Measurements from ENCODE around the gene SERTAD1. TPM values are rescaled to one million over a fixed set of nuclear protein-coding genes. Genes with fewer than 3 reads are reported as not detected.
A peak's percentile ranks its signal among the peaks of the same experiment; 100 is the strongest.

SERTAD1 gene
- total and polyA plus RNA-seq, 2 of the 4 experiments (the other 2 are of a cell fraction) = 21.1 to 27.4 TPM

DNA sequence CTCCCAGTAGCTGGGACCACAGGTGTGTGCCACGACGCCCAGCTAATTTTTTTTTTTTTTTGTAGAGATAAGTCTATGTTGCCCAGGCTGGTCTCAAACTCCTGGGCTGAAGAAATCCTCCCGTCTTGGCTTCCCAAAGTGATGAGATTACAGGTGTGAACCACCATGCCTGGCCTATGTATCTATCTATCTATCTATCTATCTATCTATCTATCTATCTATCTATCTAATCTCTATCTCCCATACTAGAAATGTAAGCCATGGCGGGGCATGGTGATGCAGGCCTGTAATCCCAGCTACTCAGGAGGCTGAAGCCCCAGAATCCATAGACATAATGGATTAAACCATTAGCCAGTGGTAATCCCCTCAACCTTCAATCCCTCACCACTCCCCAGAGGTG, 24.9 kb upstream of the SERTAD1 start:
- no CpG with 5 or more reads among the region's 4 CpGs for WGBS, 2 experiments (ENCODE audit: extremely low coverage in 2 of 2, insufficient read length in 1 of 2)
- Histone ChIP-seq H3K23ac (ENCODE audit: low read depth, low read length) (no peak overlapping the region), H2BK20ac (ENCODE audit: low read depth, low read length) (no peak overlapping the region), H3K56ac (ENCODE audit: extremely low read depth, insufficient read depth, low read length) (no peak overlapping the region), H3K4me1 (ENCODE audit: control insufficient read depth, insufficient read depth, low read length) (no peaks in the 10 kb centered on the region; the same call in 1 of the 2 replicates), H4K5ac (ENCODE audit: low read depth, low read length) (no peak overlapping the region), H4K8ac (ENCODE audit: low read depth in 2 of 2, low read length in 2 of 2) (no peak overlapping the region), H4K20me1 (ENCODE audit: insufficient read depth, low read length) (no peaks in the 10 kb centered on the region), H3K27me3 (ENCODE audit: control insufficient read depth, insufficient read depth, low read length) (no peaks in the 10 kb centered on the region), H2BK5ac (ENCODE audit: low read depth, low read length, poor library complexity, severe bottlenecking) (no peak overlapping the region), H3K9me1 (ENCODE audit: insufficient read depth, low read length) (peaks cover 3% of the 10 kb centered on the region; the same call in 1 of the 2 replicates), H2AFZ (replicated peaks; ENCODE audit: low read length, poor library complexity) (no peak overlapping the region), H2BK15ac (ENCODE audit: low read depth, low read length) (no peak overlapping the region), H2AK5ac (ENCODE audit: low read depth, low read length) (no peak overlapping the region), H3K79me1 (ENCODE audit: low read depth in 1 of 2, low read length in 2 of 2) (no peaks in the 10 kb centered on the region), H3K14ac (replicated peaks; ENCODE audit: low read depth, low read length) (no peak overlapping the region), H2BK120ac (ENCODE audit: low read depth, low read length) (no peak overlapping the region), H3K4me2 (ENCODE audit: low read depth, low read length) (no peak overlapping the region), H3K9ac (ENCODE audit: low read depth, low read length) (no peak overlapping the region), H3K9me3 (ENCODE audit: control insufficient read depth, insufficient read depth, low read length) (no peaks in the 10 kb centered on the region), H3K36me3 (ENCODE audit: control insufficient read depth, insufficient read depth, low read length) (peaks cover 6% of the 10 kb centered on the region; the same call in 1 of the 2 replicates), H2AK9ac (replicated peaks; ENCODE audit: low read depth, low read length, poor library complexity) (peak overlapping the region; percentile 61), H4K91ac (ENCODE audit: insufficient read depth, low read depth, low read length) (no peak overlapping the region), H3K4me3 (ENCODE audit: insufficient read depth, low read depth, low read length) (no peak overlapping the region), H3K4ac (ENCODE audit: low read depth, low read length) (no peak overlapping the region), H3K27ac (ENCODE audit: insufficient read depth, low read length) (no peak overlapping the region), H3K18ac (ENCODE audit: low read depth, low read length) (no peak overlapping the region)
- ATAC-seq (ENCODE audit: low read depth) (no peak), DNase-seq (no peak)
- dilution Hi-C loops (cut with HindIII; ENCODE audit: low sequenced_read_pairs, unreplicated experiment) = no loop called here
- in situ Hi-C loops (cut with MboI; ENCODE audit: low sequenced_read_pairs) = no loop called here
- CTCF ChIA-PET = no interaction called here
- intact Hi-C loops (cut with micrococcal nuclease) = no loop called here
- TF ChIP-seq FOS (IDR thresholded peaks at IDR 0.05; ENCODE audit: low read depth, low read length) (no peak), MXI1 (IDR thresholded peaks at IDR 0.05; ENCODE audit: borderline replicate concordance, low read depth, low read length) (no peak), SMC3 (IDR thresholded peaks at IDR 0.05; ENCODE audit: low read depth, low read length) (no peak), BHLHE40 (IDR thresholded peaks at IDR 0.05; ENCODE audit: low read depth, low read length) (no peak), ELK1 (IDR thresholded peaks at IDR 0.05; ENCODE audit: borderline replicate concordance, low read depth, low read length) (no peak), CTCF (conservative IDR thresholded peaks at IDR 0.05; ENCODE audit: low read depth, low read length) (no peak), CEBPB (IDR thresholded peaks at IDR 0.05; ENCODE audit: low read depth, low read length) (no peak), USF2 (IDR thresholded peaks at IDR 0.05; ENCODE audit: low read depth, low read length) (no peak), RFX5 (IDR thresholded peaks at IDR 0.05; ENCODE audit: low read depth, low read length) (no peak), CHD1 (IDR thresholded peaks at IDR 0.05; ENCODE audit: low read depth, low read length) (no peak), NFE2L2 (IDR thresholded peaks at IDR 0.05; ENCODE audit: low read depth, low read length) (no peak), MAFK (IDR thresholded peaks at IDR 0.05; ENCODE audit: low read depth, low read length) (no peak), RCOR1 (IDR thresholded peaks at IDR 0.05; ENCODE audit: insufficient replicate concordance, low read length) (no peak), POLR2A (IDR thresholded peaks at IDR 0.05; ENCODE audit: low read depth, low read length) (no peak), RAD21 (IDR thresholded peaks at IDR 0.05; ENCODE audit: low read length) (no peak), MAZ (IDR thresholded peaks at IDR 0.05; ENCODE audit: borderline replicate concordance, low read depth, low read length) (no peak)
- POLR2A ChIA-PET (ENCODE audit: unreplicated experiment) = no interaction called here
- no TSS peak for BruUV-seq (replicated peaks)

Data from IMR-90 (cell line).